Testis (tissue), 3 donors: ENCODE results near the gene MPRIP. TPM values are rescaled to one million over a fixed set of nuclear protein-coding genes. Genes with fewer than 3 reads are reported as not detected.

Experiments
- DNase-seq: peaks from one replicate; pipeline ENCODE4 v3.0.0-alpha.2; 2019
- H3K27ac ChIP-seq, 2 donors: fragments of 200-600 bp; sonication (generic); one replicate each; pipeline ENCODE4 v1.5.1; 2019
- H3K27me3 ChIP-seq: fragments of 200-600 bp; sonication (generic); one replicate; pipeline ENCODE4 v1.5.1; 2019
- H3K36me3 ChIP-seq: fragments of 200-600 bp; sonication (generic); one replicate; pipeline ENCODE4 v1.5.1; 2017; ENCODE audit warnings: low read depth; ENCODE audit errors: missing control alignments
- H3K4me1 ChIP-seq: fragments of 200-600 bp; sonication (generic); one replicate; pipeline ENCODE4 v1.5.1; 2019
- H3K4me3 ChIP-seq, 2 donors: fragments of 200-600 bp; sonication (generic); one replicate each; pipeline ENCODE4 v1.5.1; 2017 to 2019
- H3K9me3 ChIP-seq: fragments of 200-600 bp; sonication (generic); one replicate; pipeline ENCODE4 v1.5.1; 2017
- POLR2A ChIP-seq: fragments of 450-650 bp; IDR thresholded peaks from one replicate; pipeline ENCODE4 v1.6.1; 2017; ENCODE audit warnings: antibody characterized with exemption, mild to moderate bottlenecking, moderate library complexity
- WGBS, 2 donors: methylation state at CpG; one replicate each; pipeline ENCODE4 v1.1.5; 2018; 5-methylcytosine and 5-hydroxymethylcytosine counted together
- intact Hi-C: fragments of 100-400 bp; cut with DNase I; formaldehyde crosslinking; loops from one replicate; pipeline ENCODE4 v1.15.1; 2023; ENCODE audit warnings: low total_unique reads
- polyA plus RNA-seq: library from polyadenylated mRNA; stranded (reverse); fragments of 350-450 nt; fragmentation: Illumina TruSeq; extraction: RNeasy Lipid Tissue Mini Kit (QIAGEN cat#74804); gene quantifications from one replicate; pipeline ENCODE4 v1.2.3, GENCODE V29; 2014; ENCODE audit warnings: low read depth, low replicate concordance; ENCODE audit not compliant: insufficient read depth
- total RNA-seq, 2 donors: library from RNA; depleted of rRNA; stranded (reverse); fragments of >200 nt; gene quantifications; one replicate each; pipeline ENCODE4 v1.2.3, GENCODE V29; 2016
- TF ChIP-seq, protein P1 (sequence below), 3 experiments: fragments of 450-650 bp in 2 of 3; fragments of 200-600 bp in 1 of 3; sonication (generic) in 1 of 3; IDR thresholded peaks; one replicate each; pipeline ENCODE4 v1.5.1; 2016 to 2019; ENCODE audit warnings: antibody characterized with exemption in 3 of 3, mild to moderate bottlenecking in 2 of 3, moderate library complexity in 1 of 3

Gene MPRIP
- total and polyA plus RNA-seq, 3 donors from 2014 or later: 191 to 337 (median 304) TPM

- Histone ChIP-seq H3K4me1 (peaks cover 12% of the 10 kb centered on the region), H3K27me3 (no peaks in the 10 kb centered on the region), H3K9me3 (no peaks in the 10 kb centered on the region), H3K27ac (no peak overlapping the region), H3K36me3 (no peaks in the 10 kb centered on the region), H3K4me3 (no peak overlapping the region)
- no peak for DNase-seq
- intact Hi-C loops: no loop called here
- TF ChIP-seq POLR2A: no peak
- TF ChIP-seq, protein P1, sequence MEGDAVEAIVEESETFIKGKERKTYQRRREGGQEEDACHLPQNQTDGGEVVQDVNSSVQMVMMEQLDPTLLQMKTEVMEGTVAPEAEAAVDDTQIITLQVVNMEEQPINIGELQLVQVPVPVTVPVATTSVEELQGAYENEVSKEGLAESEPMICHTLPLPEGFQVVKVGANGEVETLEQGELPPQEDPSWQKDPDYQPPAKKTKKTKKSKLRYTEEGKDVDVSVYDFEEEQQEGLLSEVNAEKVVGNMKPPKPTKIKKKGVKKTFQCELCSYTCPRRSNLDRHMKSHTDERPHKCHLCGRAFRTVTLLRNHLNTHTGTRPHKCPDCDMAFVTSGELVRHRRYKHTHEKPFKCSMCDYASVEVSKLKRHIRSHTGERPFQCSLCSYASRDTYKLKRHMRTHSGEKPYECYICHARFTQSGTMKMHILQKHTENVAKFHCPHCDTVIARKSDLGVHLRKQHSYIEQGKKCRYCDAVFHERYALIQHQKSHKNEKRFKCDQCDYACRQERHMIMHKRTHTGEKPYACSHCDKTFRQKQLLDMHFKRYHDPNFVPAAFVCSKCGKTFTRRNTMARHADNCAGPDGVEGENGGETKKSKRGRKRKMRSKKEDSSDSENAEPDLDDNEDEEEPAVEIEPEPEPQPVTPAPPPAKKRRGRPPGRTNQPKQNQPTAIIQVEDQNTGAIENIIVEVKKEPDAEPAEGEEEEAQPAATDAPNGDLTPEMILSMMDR (IDR thresholded peaks at IDR 0.05): no peak
Measured at GRCh38 chr17:17034496-17035075, 7.7 kb upstream of the MPRIP start.

GRCh38 chr17:17035490-17035889 is 6.8 kb upstream of the MPRIP start:
- Histone ChIP-seq H3K36me3 (no peaks in the 10 kb centered on the region), H3K27ac (no peak overlapping the region), H3K9me3 (no peaks in the 10 kb centered on the region), H3K4me3 (no peak overlapping the region), H3K4me1 (peaks cover 12% of the 10 kb centered on the region), H3K27me3 (no peaks in the 10 kb centered on the region)
- 80 to 95% methylated on average over 6 of the region's 6 CpGs for WGBS, 2 donors
- intact Hi-C loops: no loop called here
- no peak for DNase-seq
- no peak for TF ChIP-seq POLR2A

DNA sequence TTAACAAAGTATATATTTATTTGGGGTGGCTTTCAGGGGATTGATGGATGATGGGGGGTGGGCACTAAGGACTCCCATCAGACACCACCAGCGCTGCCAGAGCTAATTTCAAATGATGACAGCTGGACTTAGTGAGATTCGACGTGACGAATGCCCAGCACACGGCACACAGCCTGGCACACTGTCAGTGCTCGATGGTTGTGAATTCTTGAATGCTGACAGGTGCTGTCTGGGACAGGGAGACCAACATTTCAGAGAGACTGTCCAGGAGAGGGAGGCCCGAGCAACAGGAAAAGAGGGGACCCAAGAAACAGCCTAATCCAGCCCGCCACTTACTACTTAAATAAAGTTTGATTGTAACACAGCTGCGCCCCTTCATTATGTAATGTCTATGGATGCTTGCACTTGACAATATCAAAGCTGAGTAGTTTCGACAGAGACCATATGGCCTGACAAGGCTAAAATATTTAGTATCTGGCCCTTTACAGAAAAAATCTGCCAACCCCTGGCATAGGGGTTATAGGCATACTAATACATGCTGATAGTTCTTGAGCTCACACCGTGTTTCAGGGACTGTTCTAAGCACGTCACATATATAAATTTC is 6.2 kb upstream of the MPRIP start:
- Histone ChIP-seq H3K36me3 (no peaks in the 10 kb centered on the region), H3K4me1 (peaks cover 13% of the 10 kb centered on the region), H3K27me3 (no peaks in the 10 kb centered on the region), H3K27ac (no peak overlapping the region), H3K9me3 (no peaks in the 10 kb centered on the region), H3K4me3 (no peak overlapping the region)
- 91 to 92% methylated on average over 12 of the region's 12 CpGs for WGBS, 2 donors
- intact Hi-C loops: no loop called here
- TF ChIP-seq, protein P1 (IDR thresholded peaks at IDR 0.05): no peak
- TF ChIP-seq POLR2A: no peak
- DNase-seq: no peak

GRCh38 chr17:17036524-17036998 is 5.7 kb upstream of the MPRIP start:
- Histone ChIP-seq H3K27ac (no peak overlapping the region), H3K4me1 (peaks cover 18% of the 10 kb centered on the region), H3K36me3 (no peaks in the 10 kb centered on the region), H3K27me3 (no peaks in the 10 kb centered on the region), H3K4me3 (no peak overlapping the region), H3K9me3 (no peaks in the 10 kb centered on the region)
- intact Hi-C loops: no loop called here
- 65 to 75% methylated on average over 8 to 10 of the region's 10 CpGs for WGBS, 2 donors
- TF ChIP-seq, protein P1 (IDR thresholded peaks at IDR 0.05): no peak
- no peak for TF ChIP-seq POLR2A
- DNase-seq: no peak

DNA sequence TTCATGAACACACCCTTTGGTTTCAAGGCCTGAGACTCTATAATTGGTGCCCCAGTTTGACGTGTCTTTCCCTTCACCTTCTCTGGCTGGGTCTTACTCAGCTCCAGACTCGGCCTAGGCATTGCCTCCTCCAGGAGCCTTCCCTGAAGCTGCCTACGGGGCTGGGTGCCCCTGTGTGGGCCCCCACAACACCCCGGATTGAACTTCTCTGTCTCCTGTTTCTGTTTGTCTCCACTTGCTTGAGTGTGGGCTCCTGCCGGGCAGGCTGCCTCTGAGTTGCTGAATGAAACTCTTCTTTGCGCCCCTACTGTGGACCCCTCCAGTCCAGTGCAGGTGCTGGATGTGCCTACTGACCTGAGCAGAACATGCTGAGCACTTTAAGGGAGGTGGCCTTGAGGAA is 2.3 kb upstream of the MPRIP start:
- TF ChIP-seq POLR2A: no peak
- TF ChIP-seq, protein P1 (IDR thresholded peaks at IDR 0.05): no peak
- H3K27ac ChIP-seq: no peak overlapping the region
- H3K9me3 ChIP-seq: no peaks in the 10 kb centered on the region
- DNase-seq: no peak
- no peak overlapping the region for H3K4me3 ChIP-seq
- H3K27me3 ChIP-seq: no peaks in the 10 kb centered on the region
- intact Hi-C loops: no loop called here
- H3K4me1 ChIP-seq: peaks cover 25% of the 10 kb centered on the region
- no peaks in the 10 kb centered on the region for H3K36me3 ChIP-seq
- WGBS, 2 donors: 84 to 87% methylated on average over 6 of the region's 6 CpGs
